GM18861 (cell line): ENCODE data around the gene HABP4.

Experiments used
- ATAC-seq: cut with Tn5 transposase; IDR thresholded peaks from one replicate; pipeline ENCODE4 v1.9.1; 2021; ENCODE audit not compliant: unreplicated experiment

Gene HABP4

GRCh38 chr9:96430377-96430776, 19.6 kb upstream of the HABP4 start:
- no peak for ATAC-seq

GRCh38 chr9:96435345-96435744, 14.6 kb upstream of the HABP4 start:
- no peak for ATAC-seq

DNA sequence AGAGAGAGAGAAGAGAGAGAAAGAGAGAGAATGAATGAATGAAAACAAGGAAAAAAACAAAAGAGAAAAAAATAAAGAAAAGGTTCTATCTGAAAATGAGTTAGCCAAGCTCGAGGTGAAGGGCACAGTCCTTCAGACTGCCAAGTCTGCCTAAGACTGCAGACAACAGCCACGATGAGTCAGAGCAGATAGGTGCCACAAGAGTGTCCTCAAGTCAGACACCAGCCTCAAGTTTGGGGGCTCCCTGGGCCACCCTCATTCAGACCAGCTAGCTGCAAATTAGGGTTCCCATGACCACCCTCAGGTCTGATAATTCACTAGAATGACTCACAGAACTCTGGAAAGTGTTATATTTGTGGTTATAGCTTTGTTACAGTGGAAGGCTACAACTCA, 13.9 kb upstream of the HABP4 start:
- no peak for ATAC-seq

DNA sequence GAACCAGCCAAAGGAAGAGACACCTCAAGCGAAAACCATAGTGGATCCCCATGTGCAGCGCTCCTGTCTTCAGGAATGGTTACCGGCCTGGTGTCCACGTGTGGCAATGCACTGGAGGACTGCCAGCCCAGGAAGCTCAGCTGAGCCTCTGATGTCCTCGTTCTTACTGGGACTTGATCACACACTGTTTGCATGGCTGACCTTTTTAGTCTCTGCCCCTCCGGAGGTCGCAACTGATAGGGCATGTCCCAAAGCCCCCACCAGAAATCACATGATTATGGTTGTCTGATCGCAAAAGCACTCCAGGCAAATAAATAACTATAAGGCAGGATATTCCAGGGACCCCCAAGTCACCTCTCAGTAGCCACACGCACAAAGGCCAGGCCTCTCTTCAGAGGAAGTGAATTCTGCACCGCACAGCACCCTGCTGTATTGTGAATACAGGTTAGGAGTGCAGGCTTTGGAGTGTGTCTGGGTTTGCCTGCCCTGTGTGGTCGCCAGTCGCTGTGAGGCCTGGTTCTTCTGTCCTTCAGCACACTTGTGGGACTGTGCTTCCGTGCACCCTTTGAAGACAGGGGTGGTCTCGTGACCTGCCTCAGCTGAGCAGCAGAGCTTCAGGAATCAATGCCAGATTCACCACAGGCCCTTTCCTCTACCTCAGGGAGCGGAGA, 13.4 kb upstream of the HABP4 start:
- no peak for ATAC-seq

GRCh38 chr9:96437454-96437853, 12.5 kb upstream of the HABP4 start:
- ATAC-seq: no peak

- no peak for ATAC-seq
Measured at GRCh38 chr9:96440671-96441199, 9.2 kb upstream of the HABP4 start.

DNA sequence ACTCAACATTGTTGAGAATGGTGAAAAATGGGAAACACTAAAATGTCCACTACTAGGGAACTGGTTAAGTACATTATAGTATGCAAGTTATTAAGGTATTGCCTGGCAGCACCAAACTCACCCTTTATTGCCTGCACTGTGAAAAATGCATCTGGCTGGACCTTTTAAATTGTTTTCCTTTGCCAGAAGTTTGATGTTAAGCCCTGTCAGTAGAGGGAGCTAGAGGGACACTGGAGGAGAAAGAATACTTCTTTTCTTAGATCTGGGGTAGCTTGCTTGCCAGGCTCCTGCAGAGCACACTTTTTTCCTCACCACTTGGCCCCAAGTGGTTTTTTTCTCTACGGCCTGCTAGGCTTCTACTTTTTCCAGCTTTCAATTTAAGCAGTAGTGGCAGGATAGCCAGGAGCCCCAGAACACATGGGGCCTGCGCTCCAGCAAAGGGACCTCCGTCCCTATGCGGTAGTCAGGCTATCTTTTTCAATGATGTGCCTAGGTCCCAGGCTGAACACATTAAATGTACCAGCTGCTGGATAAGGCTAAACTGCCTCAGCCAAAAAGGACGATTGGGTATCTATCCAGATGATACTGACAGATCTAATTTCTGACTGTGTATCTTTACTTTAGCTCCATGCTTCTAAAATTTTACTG, 8.0 kb upstream of the HABP4 start:
- no peak for ATAC-seq

DNA sequence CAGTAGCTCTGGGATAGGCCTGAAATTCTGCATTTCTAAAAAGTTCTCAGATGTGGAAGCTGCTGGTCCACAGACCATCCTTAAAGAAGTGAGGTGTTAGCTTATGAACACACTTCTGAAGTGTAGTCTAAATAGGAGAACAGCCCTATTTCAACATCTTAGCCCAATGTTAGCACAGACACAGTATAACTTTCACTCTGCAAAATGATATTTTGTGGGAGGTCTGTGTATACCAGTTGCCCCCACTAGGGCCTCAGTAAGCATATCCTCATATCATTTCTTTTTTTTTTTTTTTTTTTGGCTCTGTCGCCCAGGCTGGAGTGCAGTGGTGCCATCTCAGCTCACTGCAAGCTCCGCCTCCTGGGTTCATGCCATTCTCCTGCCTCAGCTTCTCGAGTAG, 7.5 kb upstream of the HABP4 start:
- ATAC-seq: no peak

DNA sequence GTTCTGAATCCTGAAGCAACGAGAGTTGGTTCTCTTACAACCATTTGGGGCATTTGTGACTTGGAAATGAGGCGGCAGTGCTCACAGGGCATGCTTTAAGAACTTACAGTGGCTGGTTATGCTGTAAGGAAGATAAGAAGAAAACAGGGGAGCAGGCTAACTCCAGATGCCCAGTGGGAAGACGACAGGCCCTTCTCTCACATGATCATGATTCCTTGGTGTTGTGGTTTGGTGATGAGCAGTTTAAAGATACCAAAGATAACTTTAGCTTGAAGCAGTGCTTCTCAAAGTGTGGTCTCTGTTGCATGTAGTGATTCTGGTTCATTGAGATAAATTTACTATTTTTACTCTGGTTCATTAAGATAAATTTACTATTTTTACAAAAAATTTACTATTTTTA, 2.6 kb upstream of the HABP4 start:
- no peak for ATAC-seq

GRCh38 chr9:96448546-96449170, 1.3 kb upstream of the HABP4 start:
- no peak for ATAC-seq

- ATAC-seq: no peak
Measured at GRCh38 chr9:96449523-96449844, 485 bp upstream of the HABP4 start.

DNA sequence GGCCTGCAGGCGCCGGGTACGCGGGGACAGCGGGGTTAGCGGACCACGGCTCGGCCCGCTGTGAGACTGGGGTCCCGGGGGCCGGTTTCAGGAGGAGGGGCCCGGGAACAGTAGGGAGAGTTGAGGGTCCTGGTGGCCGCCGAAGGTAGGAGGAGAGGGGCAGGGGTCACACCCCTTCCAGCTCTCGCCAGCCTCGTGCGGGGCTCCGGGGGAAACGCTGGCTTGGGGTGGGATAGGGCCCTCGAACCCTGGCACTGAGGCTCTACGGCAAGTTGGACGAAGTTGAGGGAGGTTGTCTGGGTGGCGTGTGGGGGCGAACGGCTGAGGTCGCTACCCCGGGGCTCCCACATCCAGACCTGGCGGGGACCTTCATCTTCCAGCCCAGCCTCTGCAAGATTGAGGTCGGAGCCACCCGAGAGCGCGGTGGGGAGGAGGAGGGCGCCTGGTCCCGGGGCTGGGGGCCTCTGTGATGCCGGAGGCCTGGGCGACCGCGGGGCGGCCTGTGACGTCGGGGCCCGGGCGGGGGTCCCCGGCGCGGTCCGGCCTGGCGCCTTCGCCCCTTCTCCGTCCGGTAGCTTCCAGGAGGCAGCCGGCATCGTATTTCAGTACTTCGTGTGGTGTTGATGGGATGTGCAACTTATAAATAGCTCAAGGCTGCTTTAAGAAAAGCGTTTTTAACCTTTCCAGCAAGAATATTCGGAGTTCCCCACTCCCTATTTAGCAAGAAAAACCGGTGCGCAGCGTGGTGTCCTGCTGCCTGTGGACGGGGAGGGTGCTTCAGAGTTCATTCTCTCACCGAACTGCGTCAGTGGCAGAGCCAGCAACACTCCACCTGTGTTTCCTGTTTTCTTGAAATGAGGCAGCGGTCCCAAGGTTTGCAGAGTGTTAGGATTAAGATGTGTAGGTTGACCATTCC, 902 bp downstream of the HABP4 start:
- no peak for ATAC-seq

- no peak for ATAC-seq
Measured at GRCh38 chr9:96453625-96454024, 3.7 kb downstream of the HABP4 start.

DNA sequence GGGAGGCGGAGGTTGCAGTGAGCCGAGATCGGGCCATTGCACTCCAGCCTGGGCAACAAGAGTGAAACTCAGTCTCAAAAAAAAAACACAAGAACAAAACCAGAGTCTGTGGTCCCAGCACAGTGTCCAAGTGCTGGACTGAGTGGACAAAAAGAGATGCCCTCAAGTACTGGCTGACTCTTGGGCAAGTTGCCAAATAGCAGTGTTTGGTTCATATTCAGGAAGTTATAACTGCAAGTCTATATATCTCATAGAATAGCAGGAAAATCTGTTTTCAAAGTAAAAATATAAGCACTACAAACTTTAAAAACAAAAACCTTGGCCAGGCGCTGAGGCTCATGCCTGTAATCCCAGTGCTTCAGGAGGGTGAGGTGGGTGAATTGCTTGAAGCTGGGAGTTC, 7.3 kb downstream of the HABP4 start:
- ATAC-seq: no peak

DNA sequence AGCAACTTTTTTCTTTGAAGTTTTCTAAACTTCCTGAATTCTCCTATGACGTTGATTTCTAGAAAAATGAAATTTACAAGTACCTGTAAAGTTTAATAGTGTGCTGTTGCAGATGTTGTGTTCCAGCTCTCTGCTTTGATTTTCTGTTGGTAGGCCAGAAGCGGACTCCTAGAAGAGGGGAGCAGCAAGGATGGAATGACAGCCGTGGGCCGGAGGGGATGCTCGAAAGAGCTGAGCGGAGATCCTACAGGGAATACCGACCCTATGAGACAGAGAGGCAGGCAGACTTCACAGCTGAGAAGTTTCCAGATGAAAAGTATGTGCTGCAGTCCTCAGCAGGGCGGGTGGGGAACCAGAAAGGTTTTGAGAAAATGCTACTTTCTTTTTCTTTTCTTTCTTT, 8.3 kb downstream of the HABP4 start:
- ATAC-seq: no peak

DNA sequence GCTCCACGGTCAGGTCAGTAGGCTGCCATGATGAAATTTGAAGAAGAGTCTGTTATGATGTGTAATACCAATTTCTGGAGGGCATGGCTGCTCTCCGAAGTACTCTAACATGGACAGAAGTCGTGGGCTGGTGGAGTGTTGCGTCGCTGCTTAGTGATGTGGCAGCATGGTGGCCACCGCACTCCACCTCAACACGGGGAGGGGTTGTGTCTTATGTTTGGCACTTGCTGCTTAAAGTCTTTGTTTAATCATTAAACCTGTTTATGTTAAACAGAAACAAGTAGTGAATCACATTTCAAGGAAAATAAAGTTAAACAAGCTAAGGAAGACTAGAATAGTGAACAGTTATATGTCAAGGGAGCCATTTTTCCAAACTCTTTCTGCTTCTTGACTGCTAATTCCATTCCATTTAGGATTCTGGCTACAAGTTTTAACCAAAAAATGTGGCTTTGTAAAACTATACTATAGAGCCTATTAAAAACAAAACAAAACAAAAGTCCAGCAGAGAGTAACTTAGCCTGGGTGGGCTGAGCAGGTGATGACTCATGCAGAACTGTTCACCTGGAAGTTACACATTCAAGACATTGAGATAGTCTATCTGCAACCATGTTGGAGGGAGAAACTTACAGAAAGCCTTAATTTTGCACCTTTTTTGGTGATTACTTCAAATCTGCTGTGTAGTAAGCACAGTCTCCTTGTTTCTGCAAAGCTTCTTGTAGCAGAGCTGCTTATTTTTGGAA, 9.5 kb downstream of the HABP4 start:
- ATAC-seq: no peak

GRCh38 chr9:96460470-96460869, 10.5 kb downstream of the HABP4 start:
- no peak for ATAC-seq

DNA sequence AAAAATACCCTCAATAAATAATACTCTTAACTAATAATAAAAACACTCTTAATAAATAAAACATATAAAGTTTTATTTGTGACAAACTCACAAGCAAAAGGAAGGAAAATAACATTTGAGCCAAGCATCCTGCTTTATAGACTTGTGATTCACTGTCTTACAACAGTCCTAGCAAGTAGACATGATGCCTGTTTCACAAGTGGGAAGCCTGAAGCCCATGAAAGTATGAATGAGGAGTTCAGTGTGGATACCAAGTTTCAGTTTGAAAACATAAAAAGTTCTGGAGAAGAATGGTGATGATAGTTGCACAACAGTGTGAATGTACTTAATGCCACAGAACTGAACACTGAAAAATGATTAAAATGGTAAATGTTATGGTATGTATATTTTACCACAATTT, 10.9 kb downstream of the HABP4 start:
- no peak for ATAC-seq

DNA sequence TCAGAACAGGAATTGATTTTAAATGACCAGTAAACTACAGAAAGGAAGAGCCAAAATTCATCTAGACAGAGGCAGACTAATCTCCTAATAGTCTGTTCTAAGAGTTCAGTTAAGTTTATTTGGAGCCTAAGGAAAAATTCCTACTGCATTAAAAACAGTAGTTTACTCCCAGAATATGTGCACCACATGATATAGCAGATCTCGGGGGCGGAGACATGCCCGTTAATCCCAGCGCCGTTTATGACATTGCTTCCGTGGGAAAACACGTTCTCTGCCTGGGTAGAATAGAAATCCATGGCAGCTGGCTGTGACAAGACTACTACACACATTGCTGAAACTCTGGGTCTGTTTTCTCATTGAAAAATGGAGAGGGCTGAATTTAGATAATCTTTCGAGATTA, 11.4 kb downstream of the HABP4 start:
- ATAC-seq: no peak

- ATAC-seq: no peak
Measured at GRCh38 chr9:96462541-96462940, 12.6 kb downstream of the HABP4 start.

DNA sequence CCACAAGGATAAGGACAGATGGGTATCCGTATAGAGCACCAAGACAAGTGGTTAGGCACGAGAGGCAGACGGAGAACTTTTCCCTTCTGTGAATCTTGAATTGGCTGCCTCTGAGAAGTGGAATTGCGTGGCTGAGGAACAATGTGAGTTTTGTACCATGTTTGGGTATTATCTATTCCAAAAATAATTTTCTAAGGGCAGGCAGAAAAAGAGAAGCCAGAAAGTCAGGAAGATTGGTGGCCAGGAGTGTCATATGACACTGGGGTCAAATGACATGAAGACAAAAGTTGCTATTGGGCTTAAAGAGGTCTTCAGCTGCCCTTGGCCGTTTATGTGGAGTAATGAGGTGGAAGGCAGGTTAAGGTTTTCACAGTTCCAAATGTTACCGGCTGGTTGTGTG, 14.5 kb downstream of the HABP4 start:
- no peak for ATAC-seq
